ENCODE results near the gene SPO11. TPM values are rescaled to one million over a fixed set of nuclear protein-coding genes. Genes with fewer than 3 reads are reported as not detected.

Gene SPO11
- total RNA-seq, 4 donors from 2014 or later: not detected

DNA sequence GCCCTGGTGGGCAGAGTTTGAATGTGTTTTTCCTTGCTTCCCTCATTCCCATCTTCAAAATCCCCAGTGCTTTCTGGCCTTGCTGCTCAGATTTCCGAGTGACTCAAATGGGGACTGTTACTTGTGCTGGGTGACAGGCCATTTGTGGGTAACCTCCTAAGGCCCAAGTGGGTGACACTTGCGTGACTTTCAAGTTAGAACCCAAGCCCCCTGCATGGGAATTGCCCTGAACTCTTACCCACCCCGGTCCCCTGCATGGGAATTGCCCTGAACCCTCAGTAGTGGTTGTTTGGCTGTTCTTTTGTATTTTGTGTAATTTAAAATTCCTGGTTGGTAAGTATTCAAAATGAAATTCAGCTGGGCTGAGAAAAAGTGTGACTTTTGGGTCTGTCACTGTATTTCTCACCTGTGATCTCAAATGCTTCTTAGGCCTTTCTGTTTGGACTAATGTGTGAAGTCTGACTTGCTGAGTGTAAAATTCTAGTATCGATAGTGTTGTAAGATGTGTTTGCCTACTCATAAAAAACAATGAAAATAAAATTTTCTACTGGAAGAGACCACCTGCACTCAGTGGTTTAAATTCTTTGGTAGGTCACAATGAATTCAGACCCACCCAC, 49.2 kb downstream of the SPO11 start:
- no peak overlapping the region for H3K27ac ChIP-seq

DNA sequence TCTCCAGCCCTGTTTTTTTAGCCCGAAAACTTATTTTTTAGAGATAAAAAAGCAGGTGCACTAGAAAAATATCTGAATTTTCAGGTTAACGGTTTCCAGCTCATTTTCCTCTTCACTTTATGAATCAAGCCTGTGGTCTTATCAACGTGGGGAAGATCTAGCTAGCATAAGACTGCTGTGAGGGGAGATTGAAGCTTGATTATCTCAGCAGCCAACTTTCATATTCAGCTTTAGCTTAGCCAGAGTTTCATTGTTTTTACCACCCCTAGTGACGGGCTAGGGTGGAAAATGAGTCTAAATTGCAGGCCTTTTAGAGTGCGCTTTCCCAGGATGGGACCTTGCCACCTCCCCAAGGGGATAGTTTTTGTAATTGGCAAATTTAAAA, 49.7 kb downstream of the SPO11 start:
- Histone ChIP-seq H3K4me3 (no peak overlapping the region), H3K9me3 (no peaks in the 10 kb centered on the region), H3K36me3 (peaks cover 0 to 50% (median 0%) of the 10 kb centered on the region in 3 donors), H3K27me3 (no peaks in the 10 kb centered on the region), H3K4me1 (no peaks in the 10 kb centered on the region), H3K27ac (no peak overlapping the region)
- TF ChIP-seq, protein P1, sequence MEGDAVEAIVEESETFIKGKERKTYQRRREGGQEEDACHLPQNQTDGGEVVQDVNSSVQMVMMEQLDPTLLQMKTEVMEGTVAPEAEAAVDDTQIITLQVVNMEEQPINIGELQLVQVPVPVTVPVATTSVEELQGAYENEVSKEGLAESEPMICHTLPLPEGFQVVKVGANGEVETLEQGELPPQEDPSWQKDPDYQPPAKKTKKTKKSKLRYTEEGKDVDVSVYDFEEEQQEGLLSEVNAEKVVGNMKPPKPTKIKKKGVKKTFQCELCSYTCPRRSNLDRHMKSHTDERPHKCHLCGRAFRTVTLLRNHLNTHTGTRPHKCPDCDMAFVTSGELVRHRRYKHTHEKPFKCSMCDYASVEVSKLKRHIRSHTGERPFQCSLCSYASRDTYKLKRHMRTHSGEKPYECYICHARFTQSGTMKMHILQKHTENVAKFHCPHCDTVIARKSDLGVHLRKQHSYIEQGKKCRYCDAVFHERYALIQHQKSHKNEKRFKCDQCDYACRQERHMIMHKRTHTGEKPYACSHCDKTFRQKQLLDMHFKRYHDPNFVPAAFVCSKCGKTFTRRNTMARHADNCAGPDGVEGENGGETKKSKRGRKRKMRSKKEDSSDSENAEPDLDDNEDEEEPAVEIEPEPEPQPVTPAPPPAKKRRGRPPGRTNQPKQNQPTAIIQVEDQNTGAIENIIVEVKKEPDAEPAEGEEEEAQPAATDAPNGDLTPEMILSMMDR (IDR thresholded peaks at IDR 0.05): no peak
- TF ChIP-seq POLR2A (IDR thresholded peaks at IDR 0.05): no peak
- no peak for DNase-seq

More for the DNA sequence above, 49.2 kb downstream of the SPO11 start:
- Histone ChIP-seq H3K9me3 (no peaks in the 10 kb centered on the region), H3K36me3 (peaks cover 0 to 55% (median 0%) of the 10 kb centered on the region in 3 donors), H3K4me1 (no peaks in the 10 kb centered on the region), H3K27me3 (no peaks in the 10 kb centered on the region), H3K4me3 (no peak overlapping the region)
- DNase-seq: no peak
- TF ChIP-seq, protein P1 (IDR thresholded peaks at IDR 0.05): no peak
- no peak for TF ChIP-seq POLR2A (IDR thresholded peaks at IDR 0.05)

- DNase-seq: no peak
- Histone ChIP-seq H3K27me3 (no peaks in the 10 kb centered on the region), H3K9me3 (no peaks in the 10 kb centered on the region), H3K36me3 (peaks cover 0 to 40% (median 0%) of the 10 kb centered on the region in 3 donors), H3K27ac (no peak overlapping the region), H3K4me3 (no peak overlapping the region), H3K4me1 (no peaks in the 10 kb centered on the region)
- TF ChIP-seq POLR2A (IDR thresholded peaks at IDR 0.05): no peak
- TF ChIP-seq, protein P1 (IDR thresholded peaks at IDR 0.05): no peak
Measured at GRCh38 chr20:57380081-57380750, 50.6 kb downstream of the SPO11 start.

DNA sequence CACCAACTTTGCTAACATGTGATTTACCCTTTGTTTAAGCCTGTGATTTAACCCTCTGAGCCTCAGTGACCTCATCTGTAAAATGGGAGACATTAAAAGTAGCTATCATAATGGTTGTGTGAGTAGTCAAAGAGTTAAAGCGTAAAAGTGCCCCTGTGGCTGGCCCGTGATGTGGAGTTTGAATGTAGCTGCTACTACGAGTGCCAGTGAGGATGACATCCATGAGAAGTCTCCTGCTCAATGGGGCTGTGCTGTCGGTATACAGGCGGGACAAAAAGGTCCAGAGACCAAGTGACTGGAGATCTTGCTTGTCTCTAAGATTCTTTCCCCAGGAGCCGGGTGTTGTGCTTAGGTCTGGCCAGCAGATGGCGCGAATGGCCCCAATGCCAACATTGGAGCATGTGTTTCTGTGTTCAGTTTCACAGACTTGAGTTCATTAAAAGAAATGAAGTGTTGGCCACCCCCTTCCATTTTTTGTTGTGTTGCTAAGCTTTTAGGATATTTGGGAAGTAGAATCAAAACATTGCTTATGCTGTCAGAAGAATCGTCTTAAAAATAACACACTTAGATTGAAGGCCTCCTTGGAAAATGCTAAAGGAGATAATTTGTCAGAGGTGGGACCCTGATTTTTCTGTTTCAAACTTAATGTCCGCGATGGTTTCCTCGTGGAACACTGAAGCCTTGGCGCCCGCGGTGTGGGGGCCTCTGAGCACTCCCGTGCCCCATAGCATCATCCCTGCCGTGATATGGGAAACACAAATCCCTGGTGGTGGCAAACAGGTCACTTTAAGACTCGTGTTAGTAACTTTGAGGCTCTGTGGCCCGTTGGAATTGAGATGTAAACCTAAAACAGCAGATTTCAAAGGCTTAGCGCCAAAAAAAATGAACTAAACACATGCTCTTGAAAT, 52.2 kb downstream of the SPO11 start:
- Histone ChIP-seq H3K36me3 (peaks cover 0 to 25% (median 0%) of the 10 kb centered on the region in 3 donors), H3K4me1 (no peaks in the 10 kb centered on the region), H3K27me3 (no peaks in the 10 kb centered on the region), H3K4me3 (no peak overlapping the region), H3K9me3 (no peaks in the 10 kb centered on the region), H3K27ac (no peak overlapping the region)
- DNase-seq: peak; percentile 85 to 94 (median 86)
- TF ChIP-seq POLR2A (IDR thresholded peaks at IDR 0.05): no peak
- TF ChIP-seq, protein P1 (IDR thresholded peaks at IDR 0.05): peak; percentile 86 to 91 (median 90)

GRCh38 chr20:57382516-57382915, 52.9 kb downstream of the SPO11 start:
- H3K9me3 ChIP-seq: no peaks in the 10 kb centered on the region
- H3K27ac ChIP-seq: no peak overlapping the region
- DNase-seq: no peak
- H3K36me3 ChIP-seq: peaks cover 0 to 19% (median 0%) of the 10 kb centered on the region in 3 donors
- H3K27me3 ChIP-seq: no peaks in the 10 kb centered on the region
- H3K4me1 ChIP-seq: no peaks in the 10 kb centered on the region
- TF ChIP-seq, protein P1 (IDR thresholded peaks at IDR 0.05): no peak
- TF ChIP-seq POLR2A (IDR thresholded peaks at IDR 0.05): no peak
- no peak overlapping the region for H3K4me3 ChIP-seq

Measured in Peyer's patch (tissue), 4 donors.